Endodermal cell (in vitro differentiated cells): Measurements from ENCODE around the gene SHC1. TPM values are rescaled to one million over a fixed set of nuclear protein-coding genes. Genes with fewer than 3 reads are reported as not detected.

Experiments
- DNase-seq: peaks from one replicate; pipeline ENCODE4 v3.0.0-alpha.2; 2017
- H3K27ac ChIP-seq: 2 replicates; pipeline ENCODE4 v1.5.1; 2013; ENCODE audit warnings: mild to moderate bottlenecking, low read depth, low read length, moderate library complexity
- H3K27me3 ChIP-seq: 2 replicates; pipeline ENCODE4 v1.6.1; 2013; ENCODE audit warnings: mild to moderate bottlenecking, low read length, moderate library complexity; ENCODE audit not compliant: insufficient read depth, control insufficient read depth, poor library complexity, severe bottlenecking
- H3K36me3 ChIP-seq: 2 replicates; pipeline ENCODE4 v1.7.0; 2013; ENCODE audit warnings: mild to moderate bottlenecking, low read length, moderate library complexity; ENCODE audit not compliant: control insufficient read depth, insufficient read depth
- H3K4me1 ChIP-seq: one replicate; pipeline ENCODE4 v1.7.0; 2013; ENCODE audit warnings: low read length; ENCODE audit not compliant: control insufficient read depth, insufficient read depth
- H3K4me3 ChIP-seq: 2 replicates; pipeline ENCODE4 v1.5.1; 2013; ENCODE audit warnings: mild to moderate bottlenecking, low read length, moderate library complexity
- H3K9ac ChIP-seq: 2 replicates; pipeline ENCODE4 v1.6.1; 2013; ENCODE audit warnings: mild to moderate bottlenecking, low read length, moderate library complexity; ENCODE audit not compliant: poor library complexity, severe bottlenecking; ENCODE audit errors: extremely low read depth
- H3K9me3 ChIP-seq: 2 replicates; pipeline ENCODE4 v1.6.1; 2013; ENCODE audit warnings: mild to moderate bottlenecking, low read length, moderate library complexity; ENCODE audit not compliant: control insufficient read depth
- H3K27ac Mint-ChIP-seq: 2 replicates; pipeline ENCODE4 v1.8.0; 2020; ENCODE audit warnings: mixed read lengths
- H3K27me3 Mint-ChIP-seq: 2 replicates; pipeline ENCODE4 v1.8.0; 2021; ENCODE audit warnings: mild to moderate bottlenecking, mixed read lengths; ENCODE audit not compliant: insufficient read depth
- H3K36me3 Mint-ChIP-seq: 2 replicates; pipeline ENCODE4 v1.8.0; 2020; ENCODE audit warnings: low read depth, mixed read lengths
- H3K4me1 Mint-ChIP-seq: 2 replicates; pipeline ENCODE4 v1.8.0; 2020; ENCODE audit warnings: mixed read lengths
- H3K4me3 Mint-ChIP-seq: 2 replicates; pipeline ENCODE4 v1.8.0; 2020; ENCODE audit warnings: mild to moderate bottlenecking, moderate library complexity, mixed read lengths
- H3K9me3 Mint-ChIP-seq: 2 replicates; pipeline ENCODE4 v1.8.0; 2020; ENCODE audit warnings: mild to moderate bottlenecking, mixed read lengths
- WGBS, 2 experiments: methylation state at CpG; one replicate each; pipeline versions ENCODE4 v1.1.5 to v1.1.7; 2013; ENCODE audit warnings: missing lambda C conversion rate in 2 of 2, mixed read lengths in 1 of 2; ENCODE audit not compliant: insufficient coverage in 1 of 2, insufficient read length in 1 of 2; 5-methylcytosine and 5-hydroxymethylcytosine counted together
- total RNA-seq, 2 donors: library from RNA; stranded (reverse); fragmentation: NEBNext Ultra II Directional in 1 of 2; extraction: Animal tissue kit (Norgen Biotek cat#: 25700) in 1 of 2; gene quantifications; 2 replicates in 1 of 2; 3 replicates in 1 of 2; pipeline ENCODE4 v1.2.1, GENCODE V29; 2021
- TF ChIP-seq, protein P1 (sequence below): fragments of 200-600 bp; sonication (generic); conservative IDR thresholded peaks from 2 replicates; pipeline ENCODE4 v1.5.0; 2021; ENCODE audit warnings: antibody characterized with exemption, mild to moderate bottlenecking

SHC1 gene
- total RNA-seq, 2 donors from 2014 or later = 157 to 231 TPM

DNA sequence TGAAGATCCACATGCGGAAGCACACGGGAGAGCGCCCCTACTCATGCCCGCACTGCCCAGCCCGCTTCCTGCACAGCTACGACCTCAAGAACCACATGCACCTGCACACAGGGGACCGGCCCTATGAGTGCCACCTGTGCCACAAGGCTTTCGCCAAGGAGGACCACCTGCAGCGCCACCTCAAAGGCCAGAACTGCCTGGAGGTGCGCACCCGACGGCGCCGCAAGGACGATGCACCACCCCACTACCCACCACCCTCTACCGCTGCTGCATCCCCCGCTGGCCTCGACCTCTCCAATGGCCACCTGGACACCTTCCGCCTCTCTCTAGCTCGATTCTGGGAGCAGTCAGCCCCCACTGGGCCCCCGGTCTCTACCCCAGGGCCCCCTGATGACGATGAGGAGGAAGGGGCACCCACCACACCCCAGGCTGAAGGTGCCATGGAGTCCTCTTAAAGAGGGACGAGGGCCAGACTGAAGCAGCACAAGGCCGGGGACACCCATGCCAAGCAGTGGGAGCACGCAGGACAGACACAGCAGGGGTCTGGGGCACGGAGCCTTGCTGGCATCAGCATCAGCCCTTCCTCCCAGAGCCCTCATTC lies 45.8 kb upstream of the SHC1 start:
- H3K27ac Mint-ChIP-seq = no peak overlapping the region
- H3K4me3 Mint-ChIP-seq = no peak overlapping the region
- no peaks in the 10 kb centered on the region for H3K9me3 Mint-ChIP-seq
- Histone ChIP-seq H3K4me1 (no peaks in the 10 kb centered on the region), H3K27ac (no peak overlapping the region), H3K4me3 (no peak overlapping the region), H3K9me3 (no peaks in the 10 kb centered on the region), H3K36me3 (peaks cover 10% of the 10 kb centered on the region), H3K27me3 (no peaks in the 10 kb centered on the region), H3K9ac (no peak overlapping the region)
- TF ChIP-seq, protein P1, sequence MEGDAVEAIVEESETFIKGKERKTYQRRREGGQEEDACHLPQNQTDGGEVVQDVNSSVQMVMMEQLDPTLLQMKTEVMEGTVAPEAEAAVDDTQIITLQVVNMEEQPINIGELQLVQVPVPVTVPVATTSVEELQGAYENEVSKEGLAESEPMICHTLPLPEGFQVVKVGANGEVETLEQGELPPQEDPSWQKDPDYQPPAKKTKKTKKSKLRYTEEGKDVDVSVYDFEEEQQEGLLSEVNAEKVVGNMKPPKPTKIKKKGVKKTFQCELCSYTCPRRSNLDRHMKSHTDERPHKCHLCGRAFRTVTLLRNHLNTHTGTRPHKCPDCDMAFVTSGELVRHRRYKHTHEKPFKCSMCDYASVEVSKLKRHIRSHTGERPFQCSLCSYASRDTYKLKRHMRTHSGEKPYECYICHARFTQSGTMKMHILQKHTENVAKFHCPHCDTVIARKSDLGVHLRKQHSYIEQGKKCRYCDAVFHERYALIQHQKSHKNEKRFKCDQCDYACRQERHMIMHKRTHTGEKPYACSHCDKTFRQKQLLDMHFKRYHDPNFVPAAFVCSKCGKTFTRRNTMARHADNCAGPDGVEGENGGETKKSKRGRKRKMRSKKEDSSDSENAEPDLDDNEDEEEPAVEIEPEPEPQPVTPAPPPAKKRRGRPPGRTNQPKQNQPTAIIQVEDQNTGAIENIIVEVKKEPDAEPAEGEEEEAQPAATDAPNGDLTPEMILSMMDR = no peak
- H3K4me1 Mint-ChIP-seq = peaks cover 4% of the 10 kb centered on the region
- DNase-seq = no peak
- H3K27me3 Mint-ChIP-seq = peaks cover 5% of the 10 kb centered on the region
- 94 to 99% methylated on average over 12 to 26 of the region's 26 CpGs for WGBS, 2 experiments
- H3K36me3 Mint-ChIP-seq = peaks cover 14% of the 10 kb centered on the region

DNA sequence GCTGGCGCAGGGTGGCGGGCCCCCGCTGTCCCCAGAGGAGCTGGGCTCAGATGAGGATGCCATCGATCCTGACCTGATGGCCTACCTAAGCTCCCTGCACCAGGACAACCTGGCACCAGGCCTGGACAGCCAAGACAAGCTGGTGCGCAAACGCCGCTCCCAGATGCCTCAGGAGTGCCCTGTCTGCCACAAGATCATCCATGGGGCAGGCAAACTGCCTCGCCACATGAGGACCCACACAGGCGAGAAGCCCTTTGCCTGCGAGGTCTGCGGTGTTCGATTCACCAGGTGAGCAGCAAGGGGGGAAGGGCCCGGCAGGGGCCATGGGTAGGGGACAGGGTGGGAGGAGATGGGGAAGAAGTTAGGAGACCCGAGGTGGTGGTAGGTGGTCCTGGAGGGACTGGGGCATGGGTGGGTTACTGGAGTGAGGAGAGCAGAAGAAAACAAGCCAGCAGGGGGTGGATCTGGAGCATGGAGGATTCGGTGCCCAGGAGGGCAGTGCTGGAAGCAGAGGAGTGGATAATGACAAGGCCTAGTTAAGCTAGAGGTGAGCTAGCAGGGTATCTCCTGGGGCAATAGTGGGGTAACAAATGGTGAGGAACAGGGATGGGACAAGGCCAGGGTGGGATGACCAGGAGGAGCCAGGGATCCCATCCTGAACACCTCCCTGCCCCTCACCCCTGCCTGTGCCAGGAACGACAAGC lies 45.1 kb upstream of the SHC1 start:
- Histone ChIP-seq H3K36me3 (peaks cover 10% of the 10 kb centered on the region), H3K4me3 (no peak overlapping the region), H3K4me1 (no peaks in the 10 kb centered on the region), H3K9ac (no peak overlapping the region), H3K27ac (no peak overlapping the region), H3K27me3 (no peaks in the 10 kb centered on the region), H3K9me3 (no peaks in the 10 kb centered on the region)
- Mint-ChIP-seq H3K36me3 (peaks cover 14% of the 10 kb centered on the region), H3K9me3 (no peaks in the 10 kb centered on the region), H3K4me3 (no peak overlapping the region), H3K27me3 (peaks cover 5% of the 10 kb centered on the region), H3K4me1 (peaks cover 7% of the 10 kb centered on the region), H3K27ac (no peak overlapping the region)
- TF ChIP-seq, protein P1 = no peak
- no peak for DNase-seq
- 94 to 95% methylated on average over 16 of the region's 16 CpGs for whole genome bisulfite sequencing, 2 experiments

DNA sequence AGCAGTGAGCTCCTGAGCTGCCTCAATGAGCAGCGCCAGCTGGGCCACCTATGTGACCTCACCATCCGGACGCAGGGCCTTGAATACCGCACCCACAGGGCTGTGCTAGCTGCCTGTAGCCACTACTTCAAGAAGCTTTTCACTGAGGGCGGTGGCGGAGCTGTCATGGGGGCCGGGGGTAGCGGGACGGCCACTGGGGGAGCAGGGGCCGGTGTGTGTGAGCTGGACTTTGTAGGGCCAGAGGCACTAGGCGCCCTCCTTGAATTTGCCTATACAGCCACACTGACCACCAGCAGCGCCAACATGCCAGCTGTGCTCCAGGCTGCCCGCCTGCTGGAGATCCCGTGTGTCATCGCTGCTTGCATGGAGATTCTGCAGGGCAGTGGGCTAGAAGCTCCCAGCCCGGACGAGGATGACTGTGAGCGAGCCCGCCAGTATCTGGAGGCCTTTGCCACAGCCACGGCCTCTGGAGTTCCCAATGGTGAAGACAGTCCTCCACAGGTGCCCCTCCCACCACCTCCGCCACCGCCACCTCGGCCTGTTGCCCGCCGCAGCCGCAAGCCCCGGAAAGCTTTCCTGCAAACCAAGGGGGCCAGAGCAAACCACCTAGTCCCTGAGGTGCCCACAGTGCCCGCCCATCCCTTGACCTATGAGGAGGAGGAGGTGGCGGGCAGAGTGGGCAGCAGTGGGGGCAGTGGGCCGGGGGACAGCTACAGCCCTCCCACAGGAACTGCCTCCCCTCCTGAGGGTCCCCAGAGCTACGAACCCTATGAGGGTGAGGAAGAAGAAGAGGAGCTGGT lies 44.4 kb upstream of the SHC1 start:
- no peaks in the 10 kb centered on the region for H3K4me1 ChIP-seq
- no peak for DNase-seq
- peaks cover 8% of the 10 kb centered on the region for H3K4me1 Mint-ChIP-seq
- H3K36me3 ChIP-seq = peaks cover 10% of the 10 kb centered on the region
- no peak overlapping the region for H3K27ac Mint-ChIP-seq
- H3K27ac ChIP-seq = no peak overlapping the region
- no peaks in the 10 kb centered on the region for H3K9me3 Mint-ChIP-seq
- no peak overlapping the region for H3K4me3 Mint-ChIP-seq
- no peaks in the 10 kb centered on the region for H3K9me3 ChIP-seq
- no peak overlapping the region for H3K9ac ChIP-seq
- H3K27me3 Mint-ChIP-seq = peaks cover 4% of the 10 kb centered on the region
- no peaks in the 10 kb centered on the region for H3K27me3 ChIP-seq
- 91 to 94% methylated on average over 24 to 31 of the region's 31 CpGs for WGBS, 2 experiments
- peaks cover 14% of the 10 kb centered on the region for H3K36me3 Mint-ChIP-seq
- TF ChIP-seq, protein P1 = no peak
- no peak overlapping the region for H3K4me3 ChIP-seq
